LHCN-M2 (cell line): Measurements from ENCODE around the gene ABCF3. TPM values are rescaled to one million over a fixed set of nuclear protein-coding genes. Genes with fewer than 3 reads are reported as not detected.

Experiments used
- DNase-seq: peaks from one replicate; pipeline ENCODE4 v3.0.0-alpha.2; 2012; ENCODE audit warnings: low read depth
- total RNA-seq: library from RNA; depleted of rRNA; stranded (reverse); fragments of >200 nt; gene quantifications from 2 replicates; pipeline ENCODE4 v1.2.3, GENCODE V29; 2014

Gene ABCF3
- total RNA-seq, 1 experiment from 2014 or later: 34.8 TPM

DNA sequence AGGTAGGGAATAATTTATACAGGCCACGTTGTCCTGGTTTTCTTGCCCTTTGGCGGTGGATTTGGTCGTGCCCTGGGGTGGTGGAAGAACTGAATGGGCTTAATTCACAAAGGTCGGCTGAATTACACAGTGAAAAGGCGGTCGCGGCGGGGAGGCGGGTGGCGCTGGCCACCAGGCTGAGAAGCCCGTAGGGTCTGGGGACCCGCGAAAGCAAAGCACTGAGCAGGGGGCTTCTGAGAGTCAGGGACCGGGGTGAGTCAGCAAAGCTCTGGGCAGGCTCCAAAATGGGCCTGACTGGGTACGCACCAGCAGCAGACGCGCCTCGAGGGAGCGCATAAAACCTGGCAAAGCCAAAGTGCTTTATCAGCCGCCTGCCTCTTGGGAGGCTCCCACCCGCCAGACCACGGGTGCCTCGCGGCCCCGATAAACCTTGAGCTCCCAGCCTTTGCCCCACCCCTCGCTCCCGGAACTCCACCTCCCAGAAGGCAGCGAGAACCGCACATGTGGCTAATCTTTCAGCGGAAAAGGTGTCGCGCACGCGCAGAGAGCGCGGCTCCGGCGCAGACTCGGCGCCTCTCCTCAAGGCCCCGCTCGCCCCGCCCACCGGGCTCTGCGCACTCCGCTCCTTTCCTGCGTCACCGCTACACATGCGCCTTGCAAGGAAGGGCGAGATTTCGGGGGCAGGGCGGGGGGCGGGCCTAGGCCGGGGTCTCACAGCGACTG is 377 bp upstream of the ABCF3 start:
- peak; percentile 98 for DNase-seq

DNA sequence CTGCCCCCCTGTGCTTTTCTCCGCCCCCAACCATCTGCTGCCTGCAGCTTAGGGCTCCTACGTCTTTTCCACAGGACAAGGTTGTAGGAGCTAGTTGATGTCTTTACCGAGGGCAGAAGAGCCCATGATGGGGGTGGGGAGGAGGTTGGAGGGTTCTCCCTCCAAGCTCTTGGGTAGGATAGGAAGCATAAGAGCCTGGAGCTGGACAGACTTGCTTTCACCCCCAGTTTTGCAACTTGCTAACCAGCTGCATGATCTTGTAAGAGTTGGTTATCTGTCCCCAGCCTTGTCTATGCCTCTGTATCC is 856 bp downstream of the ABCF3 start:
- no peak for DNase-seq

DNA sequence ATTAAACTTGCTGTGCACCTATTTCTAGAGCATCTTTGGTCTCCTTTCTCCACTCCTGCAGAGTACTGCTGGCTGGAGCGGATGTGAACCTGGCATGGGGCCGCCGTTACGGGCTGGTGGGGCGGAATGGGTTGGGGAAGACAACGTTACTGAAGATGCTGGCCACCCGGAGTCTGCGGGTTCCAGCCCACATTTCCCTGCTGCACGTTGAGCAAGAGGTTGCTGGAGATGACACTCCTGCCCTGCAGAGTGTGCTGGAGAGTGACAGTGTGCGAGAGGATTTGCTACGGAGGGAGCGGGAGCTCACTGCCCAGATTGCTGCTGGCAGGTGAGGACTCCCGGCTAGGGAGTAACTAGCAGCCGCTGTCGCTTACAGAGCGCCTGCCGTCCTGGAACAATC is 2.1 kb downstream of the ABCF3 start:
- DNase-seq: no peak

DNA sequence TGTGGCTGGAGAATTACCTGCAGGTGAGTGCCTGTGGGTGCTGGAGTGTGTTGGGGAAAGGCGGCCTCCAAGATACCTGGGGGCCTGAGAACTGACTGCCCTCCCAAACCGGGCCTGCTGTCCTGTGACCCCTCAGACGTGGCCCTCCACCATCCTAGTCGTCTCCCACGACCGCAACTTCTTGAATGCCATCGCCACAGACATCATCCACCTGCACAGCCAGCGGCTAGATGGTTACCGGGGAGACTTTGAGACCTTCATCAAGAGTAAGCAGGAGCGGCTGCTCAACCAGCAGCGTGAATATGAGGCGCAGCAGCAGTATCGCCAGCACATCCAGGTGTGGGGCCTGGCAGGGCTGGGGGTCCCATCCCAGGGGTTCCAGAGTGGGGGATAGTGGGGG is 3.4 kb downstream of the ABCF3 start:
- DNase-seq: no peak

DNA sequence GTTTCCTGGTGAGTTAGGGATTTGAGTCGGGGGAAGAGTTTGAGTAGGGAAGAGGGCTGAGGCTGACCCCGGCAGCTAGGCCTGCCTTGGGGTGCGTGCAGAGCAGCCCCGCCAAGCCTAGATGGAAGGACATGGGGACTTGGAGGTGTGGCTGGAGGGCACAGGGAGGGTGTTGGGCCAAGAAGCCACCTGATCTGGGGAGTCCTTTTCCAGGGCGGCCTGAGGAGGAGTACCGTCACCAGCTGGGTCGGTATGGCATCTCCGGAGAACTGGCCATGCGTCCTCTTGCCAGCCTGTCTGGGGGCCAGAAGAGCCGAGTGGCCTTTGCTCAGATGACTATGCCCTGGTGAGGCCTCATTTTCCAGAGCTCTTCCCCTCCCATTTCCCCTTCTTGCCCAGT is 6.9 kb downstream of the ABCF3 start:
- DNase-seq: no peak

DNA sequence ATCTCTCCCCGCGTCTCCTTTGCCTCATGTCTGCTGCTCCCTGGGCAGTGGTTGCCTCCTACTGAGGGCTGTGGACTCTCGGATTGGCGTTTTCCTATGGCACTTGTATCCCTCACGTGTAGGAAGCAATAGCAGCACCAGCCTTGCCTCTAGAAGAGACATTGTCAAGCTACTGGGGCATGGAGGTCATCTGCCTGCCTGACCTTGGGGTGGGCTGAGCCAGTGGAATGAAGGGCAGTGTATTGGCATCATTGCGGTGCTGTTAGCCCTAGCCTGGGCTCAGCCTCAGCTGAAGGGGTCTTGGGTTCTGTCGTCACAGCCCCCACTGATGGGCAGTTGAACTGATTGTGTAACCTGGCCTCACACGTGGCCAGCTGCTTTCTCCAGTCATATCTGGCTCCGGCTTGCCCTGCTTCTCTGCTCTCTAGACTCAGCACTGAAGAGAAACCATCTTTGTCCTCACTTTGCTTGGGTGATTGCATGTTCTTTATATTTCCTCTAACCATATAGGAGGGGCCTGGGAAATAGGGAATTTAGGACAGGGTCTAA is 8.1 kb downstream of the ABCF3 start:
- DNase-seq: no peak

DNA sequence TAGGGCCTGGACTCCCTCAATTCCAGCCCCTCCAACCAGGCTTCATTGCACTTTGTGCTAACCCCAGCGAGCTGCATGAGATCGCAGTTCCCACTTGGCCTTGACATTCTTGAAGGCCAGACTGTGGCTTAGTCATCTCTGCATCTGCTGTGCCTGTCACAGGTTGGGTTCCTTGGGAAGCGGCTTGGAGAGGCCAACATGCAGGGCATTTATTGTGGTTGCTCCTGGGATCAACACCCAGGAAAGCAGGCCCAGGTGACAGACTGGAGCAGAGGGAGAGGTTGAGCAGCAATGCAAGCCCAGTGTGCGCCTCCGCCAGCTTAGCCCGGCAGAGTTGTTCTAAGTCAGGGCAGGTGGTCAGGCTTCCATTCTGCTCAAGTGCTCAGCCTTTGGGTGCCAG is 10.5 kb downstream of the ABCF3 start:
- DNase-seq: peak; percentile 66

DNA sequence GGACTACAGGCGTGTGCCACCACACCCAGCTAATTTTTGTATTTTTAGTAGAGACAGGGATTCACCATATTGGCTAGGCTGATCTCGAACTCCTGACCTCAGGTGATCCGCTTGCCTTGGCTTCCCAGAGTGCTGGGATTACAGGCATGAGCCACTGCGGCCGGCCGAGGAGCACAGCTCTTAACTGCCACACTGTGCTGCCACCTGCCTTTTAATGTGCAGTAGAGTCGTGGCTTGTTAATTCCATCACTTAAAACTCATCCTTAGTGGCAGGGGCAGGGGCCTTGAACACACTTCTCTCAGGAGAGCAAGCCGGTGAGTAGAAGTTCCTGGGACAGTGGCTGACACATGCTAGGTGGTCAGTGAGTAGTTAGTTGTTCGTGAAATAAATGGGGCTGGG is 12.5 kb downstream of the ABCF3 start:
- no peak for DNase-seq

DNA sequence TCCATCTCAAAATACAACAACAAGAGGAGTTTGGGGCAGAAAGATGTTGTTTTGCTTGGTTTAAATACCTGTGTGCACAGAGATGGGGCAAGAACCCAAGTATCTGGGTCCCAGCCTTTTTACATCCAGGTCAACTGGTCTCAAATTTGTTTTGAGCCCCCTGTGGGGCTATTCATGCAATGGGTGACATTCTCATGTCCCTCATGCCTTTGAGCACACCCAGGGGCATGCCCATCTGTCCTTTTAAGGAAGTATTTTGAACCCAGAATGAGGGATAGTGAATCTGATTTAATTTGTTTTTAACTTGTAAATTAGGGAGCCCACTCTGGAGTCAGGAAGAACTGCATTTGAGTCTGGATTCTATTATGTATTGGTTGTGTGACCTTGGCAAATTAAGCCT is 14.8 kb downstream of the ABCF3 start:
- DNase-seq: no peak

DNA sequence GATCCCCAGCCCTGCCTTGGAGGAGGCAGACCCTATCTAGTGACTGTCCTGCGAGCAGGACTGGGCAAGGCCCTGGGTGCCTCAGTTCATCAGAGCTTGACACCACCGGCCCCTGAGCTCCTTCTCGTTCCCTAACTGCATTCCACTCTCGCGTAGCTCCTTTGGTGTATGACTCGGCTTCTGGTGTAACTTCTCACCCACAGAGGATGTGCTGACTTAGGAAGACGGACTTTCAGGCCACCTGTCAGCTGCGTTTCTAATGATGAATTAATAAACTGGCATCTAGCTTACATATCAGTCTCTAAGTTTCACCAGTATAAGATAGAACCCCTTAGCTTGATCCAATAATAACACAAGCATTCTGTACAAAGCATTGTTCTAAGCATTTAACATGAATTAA is 17.5 kb downstream of the ABCF3 start:
- DNase-seq: peak; percentile 25

DNA sequence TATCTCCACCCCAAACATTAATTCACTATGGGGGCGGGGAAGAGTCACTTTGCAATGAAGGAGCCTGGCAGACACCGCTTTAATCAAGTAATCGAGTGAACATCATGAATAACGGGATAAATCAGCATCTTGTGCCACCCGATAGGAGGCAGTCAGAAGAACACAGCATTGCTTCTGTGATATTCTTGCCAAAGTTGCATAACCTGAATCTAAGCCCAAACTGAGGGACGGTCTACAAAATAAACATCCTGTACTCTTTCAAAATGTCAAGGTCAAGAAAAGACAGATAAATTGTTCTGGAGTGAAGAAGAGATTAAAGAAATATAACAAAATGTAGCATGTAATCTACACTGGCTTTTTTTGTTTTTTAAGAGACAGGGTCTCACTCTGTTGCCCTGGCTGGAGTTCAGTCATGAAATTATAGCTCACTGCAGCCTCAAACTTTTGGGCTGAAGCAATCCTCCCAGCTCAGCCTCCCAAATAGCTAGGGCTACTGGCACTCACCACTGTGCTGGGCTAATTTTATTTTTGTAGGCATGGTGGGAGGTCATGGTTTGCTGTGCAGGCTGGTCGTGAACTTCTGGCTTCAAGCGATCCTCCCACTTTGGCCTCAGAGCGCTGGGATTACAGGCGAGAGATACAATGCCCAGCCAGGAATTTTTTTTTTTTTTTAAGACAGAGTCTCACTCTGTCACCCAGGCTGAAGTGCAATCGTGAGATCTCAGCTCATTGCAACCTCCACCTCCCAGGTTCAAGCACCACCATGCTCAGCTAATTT is 23.3 kb downstream of the ABCF3 start:
- DNase-seq: no peak

DNA sequence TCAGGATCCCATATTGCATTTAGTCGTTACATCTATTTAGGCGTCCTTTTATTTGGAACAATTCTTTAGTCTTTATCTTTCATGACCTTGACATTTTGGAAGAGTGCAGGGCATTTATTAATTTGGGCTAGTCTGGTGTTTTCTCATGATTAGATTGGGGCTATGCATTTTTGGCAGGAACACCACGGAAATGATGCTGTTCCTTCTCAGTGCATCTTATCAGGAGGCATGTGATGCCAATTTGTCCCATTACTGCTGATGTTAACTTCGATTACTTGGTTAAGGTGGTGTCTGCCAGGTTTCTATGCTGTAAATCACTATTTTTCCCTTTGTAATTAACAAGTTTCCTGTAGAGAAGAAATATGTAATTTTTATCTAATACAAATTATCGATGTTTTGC is 25.3 kb downstream of the ABCF3 start:
- no peak for DNase-seq

DNA sequence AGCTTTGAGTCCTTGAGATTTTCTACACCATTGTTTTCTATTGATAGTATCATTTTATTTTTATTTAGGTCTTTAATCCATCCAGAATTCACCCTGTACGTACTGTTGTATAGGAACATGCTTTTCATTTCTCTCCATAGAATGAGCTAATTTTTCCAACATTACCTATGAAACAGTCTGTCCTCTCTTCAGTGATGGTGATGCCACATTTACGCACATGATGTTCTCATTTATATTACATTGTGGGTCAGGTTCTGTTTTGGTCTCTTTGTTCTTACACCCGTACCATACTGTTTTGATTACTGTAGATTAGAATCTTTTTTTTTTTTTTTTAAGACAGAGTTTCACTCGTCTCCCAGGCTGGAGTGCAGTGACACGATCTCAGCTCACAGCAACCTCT is 25.7 kb downstream of the ABCF3 start:
- DNase-seq: no peak

DNA sequence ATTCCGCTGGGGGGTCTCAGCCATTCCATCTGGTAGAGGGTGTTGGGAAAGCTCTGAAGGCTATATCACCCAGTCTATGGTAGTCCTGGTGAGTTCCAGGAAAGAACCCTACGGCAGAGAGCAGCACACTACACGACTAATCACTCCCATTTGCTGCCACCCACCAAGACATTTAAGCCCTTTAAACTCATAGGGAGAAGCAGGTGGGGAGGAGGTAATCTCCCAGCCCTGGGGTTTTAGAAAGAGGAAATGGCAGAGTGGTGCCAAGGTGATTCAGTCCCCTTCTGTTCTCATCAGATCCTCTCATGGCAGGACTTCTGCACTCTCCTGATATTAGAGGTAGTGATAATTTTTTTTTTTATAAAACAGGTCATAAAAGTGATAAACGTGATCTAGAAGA is 32.8 kb downstream of the ABCF3 start:
- DNase-seq: no peak

DNA sequence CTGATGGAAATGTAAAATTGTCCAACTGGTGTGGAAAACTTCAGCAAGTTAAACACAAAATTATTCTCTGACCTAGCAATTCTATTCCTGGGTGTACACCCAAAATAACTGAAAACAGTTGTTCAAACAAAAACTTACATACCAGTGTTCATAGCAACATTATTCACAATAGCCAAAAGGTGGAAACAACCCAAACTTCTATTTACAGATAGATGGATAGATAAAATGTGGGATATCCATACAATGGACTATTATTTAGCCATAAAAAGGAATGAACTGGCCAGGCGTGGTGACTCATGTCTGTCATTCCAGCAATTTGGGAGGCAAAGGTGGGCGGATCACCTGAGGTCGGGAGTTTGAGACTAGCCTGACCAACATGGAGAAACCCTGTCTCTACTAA is 36.5 kb downstream of the ABCF3 start:
- DNase-seq: no peak

DNA sequence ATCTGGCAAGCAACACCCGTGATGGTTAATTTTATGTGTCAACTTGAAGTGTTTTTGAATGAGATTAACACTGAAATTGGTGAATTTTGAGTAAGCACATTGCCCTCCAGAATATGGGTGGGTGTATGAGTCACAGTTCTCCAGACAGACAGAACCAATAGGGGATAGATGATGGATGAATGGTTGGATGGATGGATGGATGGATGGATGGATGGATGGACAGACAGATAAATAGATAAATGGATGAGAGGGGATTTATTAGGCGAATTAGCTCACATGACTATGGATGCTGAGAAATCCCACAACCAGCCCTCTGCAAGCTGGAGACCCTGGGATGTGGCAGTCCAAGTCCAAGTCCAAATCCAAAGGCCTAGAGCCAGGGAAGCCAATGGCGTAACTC is 37.9 kb downstream of the ABCF3 start:
- DNase-seq: no peak

DNA sequence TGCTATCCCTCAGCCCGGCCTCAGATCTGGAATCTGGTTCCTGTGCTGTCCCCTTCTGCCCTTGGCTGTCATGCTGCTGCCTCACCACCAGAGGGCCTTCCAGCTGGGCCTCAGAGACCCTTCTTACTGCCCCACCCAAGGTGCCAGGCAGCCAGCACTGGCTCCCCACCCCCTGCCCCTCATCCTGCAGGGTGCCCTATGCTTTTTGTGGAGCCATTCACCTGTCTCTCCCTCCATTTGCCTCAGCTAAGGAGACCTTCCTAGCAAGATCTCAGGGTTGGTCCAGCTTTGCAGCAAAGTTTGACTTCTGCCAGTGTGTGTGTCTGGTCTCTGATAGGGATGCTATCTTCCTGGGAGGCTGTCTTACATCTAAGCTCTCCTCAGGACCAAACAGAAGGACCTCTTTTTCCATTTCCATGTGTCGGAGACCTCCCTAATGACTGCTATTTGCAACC is 41.5 kb downstream of the ABCF3 start:
- DNase-seq: no peak

DNA sequence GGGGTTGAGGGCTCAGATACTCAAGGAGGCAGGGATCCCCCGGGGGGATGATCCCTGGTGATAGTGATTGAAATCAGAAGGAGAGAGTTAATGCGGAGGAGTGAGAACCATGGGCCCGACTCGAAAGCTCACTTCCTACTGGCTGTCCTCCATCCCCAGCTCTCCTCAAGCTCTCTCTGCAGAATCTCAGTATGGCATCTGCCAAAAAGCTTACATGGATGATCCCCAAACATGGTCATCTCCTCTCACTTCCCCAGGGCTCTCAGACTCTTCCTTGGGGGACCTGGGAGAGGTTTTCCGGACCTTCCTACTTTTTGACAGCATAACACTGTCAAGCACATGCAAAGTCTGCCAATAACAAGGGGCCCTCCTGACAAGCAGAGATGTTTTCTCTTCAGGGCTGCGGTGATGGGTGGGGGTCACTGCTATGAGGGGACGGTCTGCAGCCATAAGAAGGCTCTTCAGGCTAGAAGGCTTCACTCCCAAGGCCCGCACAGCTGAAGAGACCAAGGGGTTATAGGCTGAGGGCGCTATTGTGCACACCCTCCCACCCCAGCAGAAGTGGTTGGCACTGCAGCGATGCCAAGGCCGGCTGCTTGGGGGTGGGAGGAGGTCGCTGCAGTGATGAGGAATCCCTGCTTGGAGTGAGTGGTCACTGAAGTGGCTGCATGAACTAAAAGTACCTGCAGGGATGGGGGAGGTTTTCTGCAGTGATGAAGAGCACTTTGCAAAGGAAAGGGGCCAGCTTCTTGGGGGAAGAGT is 42.6 kb downstream of the ABCF3 start:
- DNase-seq: no peak

DNA sequence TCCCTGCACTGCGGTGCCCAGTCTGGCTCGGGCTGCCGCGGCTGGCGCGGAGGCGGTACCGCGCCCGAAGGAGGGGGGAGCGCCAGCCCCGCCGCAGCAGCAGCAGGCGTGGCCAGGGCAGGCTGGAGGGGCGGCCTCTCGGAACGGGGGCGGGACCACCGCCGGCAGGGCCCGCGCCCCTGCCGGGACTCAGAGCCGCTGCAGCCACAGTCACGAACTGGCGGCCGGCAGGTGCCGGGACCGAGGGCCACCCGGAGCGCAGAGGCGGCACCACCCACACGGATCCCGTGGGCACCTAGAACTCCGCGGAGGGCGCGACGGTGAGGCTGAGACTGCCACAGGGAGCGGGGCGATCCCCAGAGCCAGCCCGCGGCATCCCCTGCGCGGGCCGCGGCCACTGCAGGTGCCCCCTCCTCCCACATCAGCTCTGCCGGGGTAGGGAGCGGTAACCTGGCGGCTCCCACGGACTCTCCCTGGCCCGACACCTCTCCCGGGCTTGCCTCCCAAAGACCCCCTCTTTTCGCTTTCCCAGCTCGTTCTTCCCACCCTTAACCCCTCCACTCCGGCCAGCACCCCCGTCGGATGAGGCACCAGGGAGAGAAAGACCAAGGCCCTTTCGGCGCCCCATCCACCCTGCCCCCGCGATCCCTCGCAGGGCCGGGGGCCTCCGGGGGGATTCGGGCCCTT is 43.5 kb downstream of the ABCF3 start, which contains the start of gene VWA5B2:
Gene VWA5B2, plus strand, starts transcription at position 192 of the 687 bp plus-strand sequence. CDS start 944 bp downstream, outside the sequence.
- no peak for DNase-seq

DNA sequence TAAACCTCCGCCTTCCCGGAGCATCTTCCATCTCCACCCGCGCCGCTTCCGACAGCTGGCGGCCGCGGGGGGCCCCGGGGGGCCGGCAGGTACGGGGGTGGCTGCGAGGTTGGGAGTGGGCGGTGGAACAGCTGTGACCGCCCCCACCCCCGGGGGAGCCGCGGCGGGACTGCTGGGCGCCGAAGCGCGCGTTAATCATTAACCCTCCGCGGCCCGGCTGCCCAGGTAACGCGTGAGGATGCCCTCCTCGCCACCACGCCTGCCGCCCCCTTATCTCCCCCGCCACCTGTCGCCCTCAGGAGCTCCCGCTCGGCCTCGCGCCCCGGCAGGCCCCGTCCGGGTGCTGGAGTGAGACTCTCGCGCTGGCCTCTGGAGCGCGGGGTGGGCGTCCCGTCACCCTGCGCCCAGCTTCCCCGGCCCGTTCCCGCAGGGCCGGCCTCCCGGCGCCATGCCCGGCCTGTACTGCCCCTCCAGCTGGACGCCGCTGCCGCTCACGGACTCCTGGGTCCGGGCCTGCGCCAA is 44.1 kb downstream of the ABCF3 start:
- DNase-seq: no peak
